ENCODE measurements around the gene PI4KA.
"Not testable (repeated sequence)": the region's sequence is repeated elsewhere in the genome, so short reads cannot be mapped to it uniquely, and the experiment has no call there.

DNA sequence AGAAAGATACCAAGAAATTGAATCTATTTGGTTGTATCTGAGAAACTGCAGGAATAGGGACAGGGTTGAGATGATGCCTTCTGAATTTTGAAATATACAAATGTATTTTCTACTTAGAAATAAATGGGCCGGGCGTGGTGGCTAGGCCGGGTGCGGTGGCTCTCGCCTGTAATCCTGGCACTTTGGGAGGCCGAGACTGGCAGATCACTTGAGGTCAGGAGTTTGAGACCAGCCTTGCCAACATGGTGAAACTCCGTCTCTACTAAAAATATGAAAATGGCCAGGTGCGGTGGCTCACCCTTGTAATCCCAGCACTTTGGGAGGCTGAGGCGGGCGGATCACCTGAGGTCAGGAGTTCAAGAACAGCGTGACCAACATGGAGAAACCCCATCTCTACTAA lies 172.8 kb downstream of the PI4KA start:
- TF ChIP-seq, protein P1, sequence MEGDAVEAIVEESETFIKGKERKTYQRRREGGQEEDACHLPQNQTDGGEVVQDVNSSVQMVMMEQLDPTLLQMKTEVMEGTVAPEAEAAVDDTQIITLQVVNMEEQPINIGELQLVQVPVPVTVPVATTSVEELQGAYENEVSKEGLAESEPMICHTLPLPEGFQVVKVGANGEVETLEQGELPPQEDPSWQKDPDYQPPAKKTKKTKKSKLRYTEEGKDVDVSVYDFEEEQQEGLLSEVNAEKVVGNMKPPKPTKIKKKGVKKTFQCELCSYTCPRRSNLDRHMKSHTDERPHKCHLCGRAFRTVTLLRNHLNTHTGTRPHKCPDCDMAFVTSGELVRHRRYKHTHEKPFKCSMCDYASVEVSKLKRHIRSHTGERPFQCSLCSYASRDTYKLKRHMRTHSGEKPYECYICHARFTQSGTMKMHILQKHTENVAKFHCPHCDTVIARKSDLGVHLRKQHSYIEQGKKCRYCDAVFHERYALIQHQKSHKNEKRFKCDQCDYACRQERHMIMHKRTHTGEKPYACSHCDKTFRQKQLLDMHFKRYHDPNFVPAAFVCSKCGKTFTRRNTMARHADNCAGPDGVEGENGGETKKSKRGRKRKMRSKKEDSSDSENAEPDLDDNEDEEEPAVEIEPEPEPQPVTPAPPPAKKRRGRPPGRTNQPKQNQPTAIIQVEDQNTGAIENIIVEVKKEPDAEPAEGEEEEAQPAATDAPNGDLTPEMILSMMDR (conservative IDR thresholded peaks at IDR 0.05; ENCODE audit: low read length), result not testable (repeated sequence)
- TF ChIP-seq EZH2phosphoT487 (IDR thresholded peaks at IDR 0.05; ENCODE audit: borderline replicate concordance, low read depth, low read length), result not testable (repeated sequence)

Data from OCI-LY7 (cell line).